Right lobe of liver (tissue), 4 donors: ENCODE measurements around the gene GMPS.

Experiments used
- CTCF ChIP-seq, 4 donors: fragments of 200-600 bp in 3 of 4; fragments of 450-650 bp in 1 of 4; IDR thresholded peaks; one replicate each; pipeline versions ENCODE4 v1.5.1 to v1.8.0; 2016 to 2022; ENCODE audit warnings: antibody characterized with exemption in 4 of 4, mild to moderate bottlenecking in 2 of 4
- POLR2A ChIP-seq: fragments of 450-650 bp; IDR thresholded peaks from one replicate; pipeline ENCODE4 v1.6.1; 2017; ENCODE audit warnings: antibody characterized with exemption, mild to moderate bottlenecking
- donor health status: DM: no; HTN: no; CAD: no.
- donor health status: DM: no; HTN: no; CAD: no.
- donor health status: DM: no; HTN: yes; CAD: no.

- TF ChIP-seq CTCF (IDR thresholded peaks at IDR 0.05): no peak
- no peak for TF ChIP-seq POLR2A
Observed at GRCh38 chr3:155946178-155946577, 75.7 kb downstream of the GMPS start.
